ENCODE data around the gene GMDS. TPM values are rescaled to one million over a fixed set of nuclear protein-coding genes. Genes with fewer than 3 reads are reported as not detected.

Gene GMDS
- total and polyA plus RNA-seq, 2 of the 8 experiments (the other 6 are each of a cell fraction or from before 2014, with no cell fraction given), result 16.8 to 50.0 TPM

GRCh38 chr6:1713016-1713600, 532.3 kb downstream of the GMDS start:
- H3K56ac ChIP-seq (replicated peaks; ENCODE audit: insufficient read length, low read depth, low read length), result no peak overlapping the region
- H4K5ac ChIP-seq (ENCODE audit: insufficient read length, low read depth, low read length), result no peak overlapping the region
- WGBS, 2 experiments (ENCODE audit: extremely low coverage in 1 of 2, insufficient coverage in 1 of 2, insufficient read length in 1 of 2, insufficient replicate concordance in 2 of 2, low coverage in 1 of 2, low lambda C conversion rate in 2 of 2, missing lambda C conversion rate in 1 of 2), result 85% methylated on average over 16 of the region's 16 CpGs; no CpG with 5 or more reads in 1 of the 2 experiments
- no peak overlapping the region for H4K91ac ChIP-seq (replicated peaks; ENCODE audit: insufficient read length, low read length)
- no peaks in the 10 kb centered on the region for H3K36me3 ChIP-seq (ENCODE audit: control insufficient read depth in 2 of 4, insufficient read depth in 4 of 4, low read length in 3 of 4)
- ChIA-PET CTCF (ENCODE audit: partially characterized antibody) (interaction anchor here (0.7 kb wide), 1 partner anchor 12 kb away, joined by 3 read pairs; no protein-coding TSS in a partner anchor), POLR2A (ENCODE audit: partially characterized antibody) (no interaction called here)
- no peak overlapping the region for H2BK12ac ChIP-seq (ENCODE audit: low read depth, low read length)
- H3K14ac ChIP-seq (ENCODE audit: insufficient read length), result no peak overlapping the region
- no peaks in the 10 kb centered on the region for H3K79me2 ChIP-seq (ENCODE audit: control insufficient read depth in 1 of 2, insufficient read depth in 2 of 2, low read length in 2 of 2)
- H3K9ac ChIP-seq (replicated peaks in 1 of 4; ENCODE audit: extremely low read depth in 1 of 4, low read depth in 3 of 4, low read length in 3 of 4), result no peak overlapping the region
- no peak overlapping the region for H2BK20ac ChIP-seq (ENCODE audit: low read length)
- H2BK120ac ChIP-seq (replicated peaks; ENCODE audit: low read depth, low read length), result no peak overlapping the region
- H4K8ac ChIP-seq (ENCODE audit: extremely low read depth, insufficient read depth, low read length), result no peak overlapping the region
- H3K18ac ChIP-seq (ENCODE audit: extremely low read depth, low read length), result no peak overlapping the region
- no peaks in the 10 kb centered on the region for H3K4me1 ChIP-seq (replicated peaks in 1 of 4; ENCODE audit: control insufficient read depth in 3 of 4, insufficient read depth in 4 of 4, low read length in 3 of 4)
- H2AFZ ChIP-seq (ENCODE audit: low read length), result no peak overlapping the region
- no peak overlapping the region for H3K4me2 ChIP-seq (ENCODE audit: insufficient read depth in 1 of 2, low read depth in 2 of 2, low read length in 2 of 2)
- H3K27ac ChIP-seq (ENCODE audit: low read depth, low read length), result no peak overlapping the region
- H3K4ac ChIP-seq (replicated peaks; ENCODE audit: insufficient read length, low read depth, low read length), result no peak overlapping the region
- DNase-seq (ENCODE audit: low read depth in 1 of 2, low spot score in 2 of 2) (no peak), FAIRE-seq (no peak)
- H3K23me2 ChIP-seq (ENCODE audit: low read depth, low read length), result no peaks in the 10 kb centered on the region
- H2BK5ac ChIP-seq (ENCODE audit: low read depth, low read length), result no peak overlapping the region; the same call in 1 of the 2 replicates
- no peak overlapping the region for H3K23ac ChIP-seq (ENCODE audit: insufficient read length)
- no peaks in the 10 kb centered on the region; a peak in 1 of 7 replicates for H3K27me3 ChIP-seq (replicated peaks in 1 of 4; ENCODE audit: control insufficient read depth in 3 of 4, extremely low read depth in 1 of 4, insufficient read depth in 3 of 4, low read length in 3 of 4)
- no peaks in the 10 kb centered on the region for H3K79me1 ChIP-seq (ENCODE audit: low read depth, low read length)
- peaks cover 0 to 2% of the 10 kb centered on the region in 2 experiments for H4K20me1 ChIP-seq (replicated peaks in 1 of 2; ENCODE audit: control insufficient read depth in 1 of 2, insufficient read depth in 2 of 2, low read length in 2 of 2)
- no peaks in the 10 kb centered on the region for H3K9me3 ChIP-seq (ENCODE audit: insufficient read depth in 2 of 2, low read depth in 1 of 2, low read length in 1 of 2)
- no peak overlapping the region for H2AK5ac ChIP-seq (ENCODE audit: low read depth, low read length)
- no peak overlapping the region for H3K4me3 ChIP-seq (ENCODE audit: extremely low read depth in 1 of 4, insufficient read depth in 2 of 4, low read depth in 3 of 4, low read length in 4 of 4)
- no peak overlapping the region for H2BK15ac ChIP-seq (ENCODE audit: low read length)
- TF ChIP-seq SIN3A (conservative IDR thresholded peaks at IDR 0.05 in 1 of 2, IDR thresholded peaks at IDR 0.05 in 1 of 2; ENCODE audit: low read depth in 1 of 2, low read length in 2 of 2), result no peak
- TF ChIP-seq EGR1 (IDR thresholded peaks at IDR 0.05; ENCODE audit: borderline replicate concordance, low read depth, low read length), result no peak
- TF ChIP-seq KDM4A (IDR thresholded peaks at IDR 0.05; ENCODE audit: low read depth, low read length, severe bottlenecking), result no peak
- TF ChIP-seq SAP30 (IDR thresholded peaks at IDR 0.05; ENCODE audit: insufficient read depth, insufficient replicate concordance, low read length), result no peak
- no peak for TF ChIP-seq RFX5 (IDR thresholded peaks at IDR 0.05; ENCODE audit: borderline replicate concordance, low read depth, low read length)
- no peak for TF ChIP-seq TEAD4 (IDR thresholded peaks at IDR 0.05; ENCODE audit: low read depth, low read length)
- TF ChIP-seq SIX5 (IDR thresholded peaks at IDR 0.05; ENCODE audit: low read depth, low read length), result no peak
- TF ChIP-seq TBP (IDR thresholded peaks at IDR 0.05; ENCODE audit: low read depth, low read length), result no peak
- no peak for TF ChIP-seq CREB1 (IDR thresholded peaks at IDR 0.05)
- TF ChIP-seq USF2 (IDR thresholded peaks at IDR 0.05; ENCODE audit: low read length), result no peak
- no peak for TF ChIP-seq NANOG (IDR thresholded peaks at IDR 0.05; ENCODE audit: insufficient read depth, low read depth, low read length, poor library complexity, severe bottlenecking)
- no peak for TF ChIP-seq RAD21 (IDR thresholded peaks at IDR 0.05 in 1 of 2, conservative IDR thresholded peaks at IDR 0.05 in 1 of 2; ENCODE audit: low read depth in 2 of 2, low read length in 2 of 2)
